Left cardiac atrium (tissue), 4 donors: ENCODE data around the gene AKAP8L. TPM values are rescaled to one million over a fixed set of nuclear protein-coding genes. Genes with fewer than 3 reads are reported as not detected.
"Not testable (repeated sequence)": the region's sequence is repeated elsewhere in the genome, so short reads cannot be mapped to it uniquely, and the experiment has no call there.

Experiments used
- ATAC-seq, 2 donors: fragments of 200-7000 bp; cut with Tn5 transposase; one replicate each; pipeline ENCODE4 v1.9.1; 2020; ENCODE audit warnings: mild to moderate bottlenecking in 2 of 2, moderate library complexity in 2 of 2
- DNase-seq: peaks from one replicate; pipeline ENCODE4 v3.0.0-alpha.2; 2020
- intact Hi-C, 2 donors: fragments of 100-400 bp; cut with DNase I; formaldehyde crosslinking; loops; one replicate each; pipeline versions ENCODE4 v1.14.1 to v1.15.1; 2022 to 2023
- total RNA-seq, 2 donors: library from RNA; stranded (reverse); fragmentation: NEBNext Ultra II Directional; extraction: Animal tissue kit (Norgen Biotek cat#: 25700); gene quantifications; one replicate each; pipeline ENCODE4 v1.2.1, GENCODE V29; 2021
- donor health status: DM: no; HTN: yes; CAD: no.
- donor health status: DM: no; HTN: yes; CAD: no; lungs with severe emphysema.
- donor health status: DM: yes; HTN: yes; CAD: no.
- donor health status: Dilated cardiomyopathy.

The AKAP8L gene
- total RNA-seq, 2 donors from 2014 or later, result 61.5 to 74.2 TPM

DNA sequence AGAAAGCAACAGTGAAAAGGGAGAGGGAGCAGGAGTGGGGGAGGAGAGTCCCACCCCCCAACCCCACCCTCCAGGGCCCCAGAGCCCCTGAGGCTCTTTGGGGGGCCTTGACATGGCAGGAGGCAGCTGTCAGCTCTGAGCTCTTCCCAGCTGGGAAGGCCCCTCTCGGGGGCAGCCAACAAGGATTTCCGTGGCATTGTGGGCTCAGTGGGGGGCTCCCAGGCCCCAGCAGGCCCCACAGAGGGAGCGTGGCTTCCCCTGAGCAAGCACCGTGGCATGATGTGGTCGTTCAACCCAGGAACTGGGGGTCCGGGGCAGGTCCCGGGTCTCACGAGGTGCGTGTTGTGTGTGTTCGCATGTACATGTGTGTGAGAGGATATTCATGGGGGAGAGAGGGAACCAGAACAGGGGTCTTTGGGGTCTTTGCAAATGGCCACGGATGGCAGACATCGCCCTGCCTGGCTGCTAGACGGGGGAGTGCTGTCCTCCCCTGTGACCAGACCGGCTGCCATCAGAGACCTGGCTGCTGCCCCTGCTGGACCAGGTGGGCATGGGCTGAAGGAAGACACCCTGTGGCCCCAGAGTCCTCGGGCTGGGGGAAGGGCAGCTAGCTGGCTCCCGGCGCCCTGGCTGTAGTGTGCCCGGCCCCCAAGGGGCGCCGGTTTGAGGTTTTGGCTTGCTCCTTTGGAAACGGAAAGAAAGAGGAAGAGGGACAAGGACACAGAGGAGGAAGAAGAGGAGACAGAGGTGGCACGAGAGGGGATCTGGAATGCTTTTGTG is 3.7 kb upstream of the AKAP8L start:
- no peak for DNase-seq
- no peak for ATAC-seq
- intact Hi-C loops, result loop anchor here in 1 of 2 donors (5.0 kb wide), 1 partner anchor 130 kb away; no protein-coding TSS in a partner anchor

DNA sequence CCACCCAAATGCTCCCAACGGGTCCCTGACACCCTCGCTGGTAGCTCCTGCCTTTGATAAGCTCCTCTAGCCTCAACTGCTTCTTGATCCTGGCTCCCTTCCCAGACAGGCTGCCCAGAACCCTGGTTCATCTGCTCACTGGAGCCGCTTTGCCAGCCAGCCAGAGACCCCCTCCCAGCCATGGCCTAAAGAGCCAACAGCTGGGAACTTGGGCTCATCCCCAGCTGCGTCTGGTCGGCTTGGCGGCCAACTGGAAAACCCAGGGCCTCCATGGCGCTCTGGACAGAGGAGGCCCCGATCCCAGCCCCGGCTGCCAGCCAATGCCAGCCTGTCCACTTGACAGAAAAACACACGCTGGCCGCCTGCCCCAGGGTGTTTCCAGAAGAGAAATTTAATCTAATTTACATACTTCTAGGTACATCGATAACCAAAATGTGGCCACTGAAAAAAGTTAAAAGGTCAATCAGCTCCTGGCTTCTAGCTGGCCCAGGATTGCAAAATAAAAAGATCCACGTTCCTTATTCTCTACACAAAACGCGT is 3.0 kb upstream of the AKAP8L start:
- ATAC-seq, result peak; percentile 0 to 14
- no peak for DNase-seq
- intact Hi-C loops, result loop anchor here in 1 of 2 donors (5.0 kb wide), 1 partner anchor 131 kb away; no protein-coding TSS in a partner anchor

GRCh38 chr19:15421136-15421695 is 2.4 kb upstream of the AKAP8L start:
- intact Hi-C loops, result loop anchor here in 1 of 2 donors (5.0 kb wide), 1 partner anchor 131 kb away; no protein-coding TSS in a partner anchor
- DNase-seq (no peak), ATAC-seq (no peak)

DNA sequence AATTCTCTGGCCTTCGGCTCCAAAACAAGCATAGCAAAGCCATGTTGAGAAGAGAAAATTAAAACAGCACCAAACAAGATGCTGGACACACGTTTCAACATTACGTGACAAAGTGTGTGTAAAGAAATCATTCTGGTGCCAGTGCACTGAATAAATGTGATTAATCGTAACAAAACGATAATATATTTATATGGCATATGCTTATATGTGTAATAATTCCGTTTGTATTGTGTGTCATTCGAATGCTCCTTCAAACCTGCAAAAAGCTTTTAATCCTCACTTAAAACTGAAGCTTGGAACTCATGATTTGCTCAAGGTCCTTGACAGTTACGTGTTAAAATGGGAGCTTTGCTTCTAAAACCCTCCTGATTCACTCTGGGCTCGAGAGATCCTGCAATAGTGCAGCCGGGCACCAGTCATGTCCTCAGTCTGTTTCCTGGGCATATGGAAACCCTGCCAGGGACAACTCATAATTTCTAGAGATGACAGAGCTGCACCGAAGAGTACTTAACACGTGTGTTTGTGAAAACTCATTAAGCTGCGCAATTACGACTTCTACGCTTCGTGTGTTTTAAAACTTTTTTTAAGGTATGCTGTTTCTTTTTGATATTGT is 731 bp upstream of the AKAP8L start:
- intact Hi-C loops, result loop anchor here in 1 of 2 donors (5.0 kb wide), 1 partner anchor 133 kb away; no protein-coding TSS in a partner anchor
- DNase-seq (no peak), ATAC-seq (no peak)

DNA sequence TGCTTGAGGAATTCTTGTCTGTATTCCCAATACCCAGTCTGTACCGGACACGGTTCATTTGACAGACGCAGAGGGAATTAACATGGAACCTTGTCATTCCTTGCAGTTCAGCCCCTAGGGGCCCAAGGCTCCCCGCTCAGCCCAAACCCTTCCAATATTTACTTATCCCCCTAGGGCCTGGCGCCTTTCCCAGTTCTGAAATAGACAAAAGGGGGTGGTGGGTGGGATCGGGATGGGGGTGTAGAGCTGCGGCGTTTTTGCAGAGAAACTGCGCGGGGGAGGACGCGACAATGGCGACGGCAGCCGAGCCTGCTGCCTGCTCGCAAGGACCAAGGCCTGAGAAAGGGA is 583 bp downstream of the AKAP8L start:
- ATAC-seq (peak in 1 of 2 donors; percentile 2), DNase-seq (no peak)
- intact Hi-C loops, result no loop called here

- ATAC-seq, result no peak
- intact Hi-C loops, result no loop called here
- peak; percentile 20 for DNase-seq
Measured at GRCh38 chr19:15417699-15418098, 1.1 kb downstream of the AKAP8L start.

DNA sequence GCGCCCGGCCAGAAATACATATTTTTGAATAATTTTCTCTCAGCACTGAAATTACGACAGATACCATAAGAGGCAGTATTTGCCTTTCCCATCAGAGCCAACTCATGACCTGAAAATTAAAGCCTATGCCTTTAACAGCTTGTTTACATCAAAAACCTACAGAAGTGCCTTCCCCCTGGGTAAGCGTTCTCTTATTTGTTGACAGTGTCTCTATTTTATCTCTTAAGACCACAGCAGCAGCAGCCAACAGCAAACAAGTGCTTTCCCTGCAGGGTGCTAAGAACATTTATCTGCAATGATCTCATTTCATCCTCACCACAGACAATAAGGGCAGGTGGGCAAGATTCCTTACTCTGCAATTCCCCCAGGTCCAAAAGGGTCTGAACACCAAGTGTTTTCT is 6.0 kb downstream of the AKAP8L start:
- intact Hi-C loops, result no loop called here

GRCh38 chr19:15411351-15411750 is 7.4 kb downstream of the AKAP8L start:
- ATAC-seq, DNase-seq, intact Hi-C loops: not testable (repeated sequence)

More for the DNA sequence above, 6.0 kb downstream of the AKAP8L start:
- DNase-seq (no peak), ATAC-seq (no peak)

- ATAC-seq (no peak), DNase-seq (no peak)
- intact Hi-C loops, result no loop called here
Measured at GRCh38 chr19:15404780-15405211, 14.0 kb downstream of the AKAP8L start.

DNA sequence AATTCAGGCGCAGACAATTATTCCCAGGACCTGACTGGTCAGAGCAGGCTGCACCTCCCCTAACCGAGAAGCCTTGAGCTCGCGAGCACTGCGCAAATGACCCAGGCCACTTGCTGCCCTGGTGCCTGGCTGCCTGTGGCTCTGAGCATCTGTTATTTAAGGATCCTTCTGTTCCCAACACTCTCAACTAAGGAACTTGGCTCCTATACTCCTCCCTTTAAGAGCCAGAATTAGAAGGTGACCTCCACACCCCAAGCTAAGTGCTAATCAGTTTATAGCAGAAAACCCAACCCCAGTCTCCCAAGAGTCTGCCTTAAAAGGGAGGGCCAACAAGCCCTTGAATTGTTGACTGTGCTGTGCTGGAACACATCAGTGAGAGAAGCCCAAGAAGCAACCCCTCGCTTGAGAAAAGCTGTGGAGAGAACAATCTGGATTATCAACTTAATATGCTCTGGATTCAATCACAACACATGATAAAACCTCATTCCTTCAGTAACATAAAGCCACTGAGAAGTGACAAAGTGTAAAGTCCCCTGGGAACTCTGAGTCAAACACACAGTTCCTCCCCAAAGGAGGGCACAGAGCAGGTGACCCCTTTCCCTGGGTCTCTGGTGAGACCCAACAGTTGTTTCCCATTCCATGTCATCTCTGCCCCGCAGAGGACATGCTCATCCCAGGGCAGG is 14.6 kb downstream of the AKAP8L start:
- ATAC-seq, result peak; percentile 62 to 74
- no peak for DNase-seq
- intact Hi-C loops, result no loop called here

DNA sequence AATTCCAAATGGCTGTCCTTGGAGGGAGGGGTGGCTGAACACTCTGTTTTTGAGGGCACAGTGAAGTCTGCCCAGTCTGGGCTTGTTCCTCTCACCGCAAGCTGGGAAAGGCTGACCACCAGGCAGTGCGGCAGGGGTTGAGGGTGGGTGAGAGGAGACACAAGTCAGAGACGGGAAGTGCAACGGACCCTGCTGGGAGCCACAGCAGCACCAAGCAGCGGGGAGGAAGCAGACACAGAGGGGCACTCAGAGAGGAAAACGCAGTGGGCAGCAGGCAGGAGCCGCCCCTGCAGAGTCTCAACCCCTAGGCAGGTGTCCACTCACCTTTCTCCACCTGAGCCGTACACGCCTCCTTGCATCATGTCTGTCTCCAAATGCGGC is 15.6 kb downstream of the AKAP8L start:
- ATAC-seq (no peak), DNase-seq (no peak)
- intact Hi-C loops, result no loop called here

DNA sequence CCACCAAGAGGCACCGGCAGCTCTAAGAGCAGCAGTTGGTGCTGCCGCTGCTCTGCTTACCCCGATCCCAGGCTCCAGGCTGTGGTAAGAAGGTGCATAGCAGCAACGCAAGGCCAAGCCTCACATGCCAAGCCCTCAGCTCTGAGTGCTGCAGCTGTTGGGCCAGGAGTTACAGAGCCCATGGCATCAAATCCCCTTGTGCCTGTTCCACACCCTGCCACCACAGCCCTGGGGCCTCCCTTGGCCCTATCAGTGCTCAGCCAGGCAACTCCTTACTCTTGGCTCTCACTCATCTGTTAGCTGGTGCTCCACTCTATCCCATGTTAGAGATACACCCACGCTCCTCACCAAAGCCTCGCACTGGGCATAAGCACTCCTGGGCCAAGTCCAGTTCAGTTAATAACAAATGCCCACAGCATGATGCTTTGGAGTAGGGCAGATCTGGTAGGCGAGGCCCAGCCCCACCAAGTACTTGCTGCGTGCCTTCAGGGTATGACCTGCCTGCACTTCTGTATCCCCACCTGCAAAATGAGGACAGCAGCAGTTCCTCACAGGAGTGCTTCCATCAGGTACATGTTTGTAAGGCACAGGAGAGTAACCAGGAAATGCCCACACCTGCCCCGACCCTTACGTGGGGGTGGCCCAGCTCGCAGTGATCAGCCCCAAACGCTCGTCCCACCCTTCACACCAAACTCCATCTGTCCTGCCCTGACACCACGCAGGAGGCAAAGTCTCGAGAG is 16.2 kb downstream of the AKAP8L start:
- DNase-seq (peak; percentile 52), ATAC-seq (peak; percentile 75 to 85)
- intact Hi-C loops, result no loop called here

GRCh38 chr19:15401397-15401710 is 17.4 kb downstream of the AKAP8L start:
- no peak for DNase-seq
- intact Hi-C loops, result no loop called here
- ATAC-seq, result no peak

DNA sequence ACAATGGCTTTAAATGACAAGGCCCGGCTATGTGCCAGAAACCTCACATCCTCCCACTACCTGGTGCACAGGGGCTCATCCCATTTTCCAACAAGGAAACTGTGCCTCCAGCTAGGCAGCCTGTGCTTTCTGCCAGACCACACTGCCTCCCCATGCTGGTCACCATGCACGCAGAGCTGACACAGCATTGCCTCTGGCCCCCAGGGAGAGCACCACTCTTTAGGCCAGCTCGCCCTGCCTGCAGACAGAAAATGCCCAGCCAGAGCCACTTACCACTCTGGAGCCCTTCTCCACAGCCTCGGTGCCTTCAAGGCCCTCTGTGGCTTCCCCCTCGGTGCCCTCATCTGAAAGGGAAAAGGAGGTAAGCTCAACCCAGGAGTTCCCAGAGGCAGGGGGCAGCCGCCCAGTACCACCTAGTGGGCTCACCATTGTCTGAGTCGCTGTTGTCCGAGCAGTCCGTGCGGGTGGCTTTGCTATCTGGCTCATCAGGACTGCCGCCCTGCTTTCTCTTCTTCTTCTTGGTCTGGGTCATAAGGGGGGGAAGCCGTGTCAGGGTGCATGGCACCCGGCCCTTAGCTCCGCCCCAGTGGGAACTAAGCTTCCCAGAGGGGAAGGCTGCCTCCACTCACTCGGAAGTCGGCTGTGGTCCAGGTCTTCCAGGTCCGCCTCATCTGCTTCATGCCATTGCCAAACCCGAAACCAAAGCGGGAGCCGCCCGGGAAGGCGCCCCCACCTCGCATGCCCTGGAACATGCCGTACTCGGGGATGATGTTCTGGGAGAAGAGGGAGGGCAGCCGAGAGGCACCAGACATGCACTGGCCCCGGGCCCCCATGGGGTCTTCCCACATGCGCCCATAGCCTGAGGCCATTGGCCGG is 18.0 kb downstream of the AKAP8L start:
- intact Hi-C loops, result no loop called here
- DNase-seq (no peak), ATAC-seq (no peak)

DNA sequence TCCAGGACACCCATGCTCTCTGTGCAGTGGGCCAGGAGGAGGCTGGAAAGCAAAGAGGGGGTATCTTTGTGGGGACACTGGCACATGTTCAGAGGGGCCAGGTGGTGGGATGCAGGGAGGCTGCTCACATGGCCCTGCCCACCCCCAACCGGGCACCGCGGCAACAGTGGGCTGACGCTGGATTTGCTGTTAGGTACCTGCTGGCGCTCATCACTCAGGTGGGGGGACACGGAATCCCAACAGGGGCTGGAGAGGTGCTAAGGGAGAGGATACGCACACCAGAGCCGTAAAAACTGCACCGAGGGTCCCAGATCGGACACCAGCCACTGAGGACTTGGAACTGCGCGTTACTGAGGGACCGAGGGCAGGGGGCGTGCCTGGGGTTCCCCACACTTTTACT is 19.2 kb downstream of the AKAP8L start:
- no peak for DNase-seq
- no peak for ATAC-seq
- intact Hi-C loops, result no loop called here

GRCh38 chr19:15399234-15399515 is 19.6 kb downstream of the AKAP8L start:
- intact Hi-C loops, result no loop called here
- no peak for DNase-seq
- no peak for ATAC-seq

- ATAC-seq, result no peak
- intact Hi-C loops, result no loop called here
- no peak for DNase-seq
Measured at GRCh38 chr19:15398501-15399233, 20.1 kb downstream of the AKAP8L start.

DNA sequence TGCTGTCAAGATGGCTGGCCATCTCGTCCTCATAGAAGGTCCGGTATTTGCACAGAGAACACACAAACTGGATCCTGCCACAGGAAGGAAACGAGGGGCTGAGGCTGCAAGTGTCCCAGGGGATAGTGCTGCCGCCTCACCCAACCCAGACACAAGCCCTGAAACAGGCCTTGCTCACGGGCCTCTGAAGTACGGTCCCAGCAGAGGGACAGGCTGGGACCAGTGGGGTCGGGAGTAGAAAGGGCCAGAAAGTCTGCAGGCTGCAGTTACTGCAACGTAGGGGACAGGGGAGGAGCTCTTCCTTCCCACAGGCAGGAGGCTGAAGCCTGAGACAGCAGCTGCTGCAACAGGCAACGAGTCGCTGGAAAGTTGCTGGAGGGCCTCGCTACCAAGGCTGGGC is 21.0 kb downstream of the AKAP8L start:
- DNase-seq (no peak), ATAC-seq (no peak)
- intact Hi-C loops, result no loop called here
